GM18909 (cell line): Measurements from ENCODE around the gene MAFG.
A peak's percentile ranks its signal among the peaks of the same experiment; 100 is the strongest.

ENCODE experiments used
- ATAC-seq: cut with Tn5 transposase; IDR thresholded peaks from one replicate; pipeline ENCODE4 v1.9.1; 2021; ENCODE audit warnings: mild to moderate bottlenecking; ENCODE audit not compliant: unreplicated experiment, poor library complexity

MAFG gene

GRCh38 chr17:81912441-81913309, 14.9 kb downstream of the MAFG start:
- no peak for ATAC-seq

GRCh38 chr17:81911969-81912368, 15.6 kb downstream of the MAFG start:
- no peak for ATAC-seq

GRCh38 chr17:81911277-81911961, 16.1 kb downstream of the MAFG start, which contains the start of gene PCYT2:
Gene PCYT2, minus strand, starts transcription at chr17:81911399. Its CDS starts 44 bp downstream, at chr17:81911355.
- ATAC-seq: peak; percentile 73

GRCh38 chr17:81910840-81911276, 16.7 kb downstream of the MAFG start:
- peak; percentile 34 for ATAC-seq

- no peak for ATAC-seq
Observed at GRCh38 chr17:81909966-81910839, 17.3 kb downstream of the MAFG start.

GRCh38 chr17:81909231-81909630, 18.3 kb downstream of the MAFG start:
- no peak for ATAC-seq

- no peak for ATAC-seq
Observed at GRCh38 chr17:81908793-81909192, 18.7 kb downstream of the MAFG start.

GRCh38 chr17:81907219-81908145, 20.1 kb downstream of the MAFG start:
- ATAC-seq: no peak

- no peak for ATAC-seq
Observed at GRCh38 chr17:81906476-81907218, 20.9 kb downstream of the MAFG start.

GRCh38 chr17:81905993-81906392, 21.5 kb downstream of the MAFG start:
- no peak for ATAC-seq

GRCh38 chr17:81905424-81905875, 22.1 kb downstream of the MAFG start:
- no peak for ATAC-seq

GRCh38 chr17:81904600-81905423, 22.7 kb downstream of the MAFG start:
- ATAC-seq: no peak

- no peak for ATAC-seq
Observed at GRCh38 chr17:81903896-81904599, 23.5 kb downstream of the MAFG start.

- ATAC-seq: no peak
Observed at GRCh38 chr17:81903415-81903831, 24.1 kb downstream of the MAFG start.

- ATAC-seq: no peak
Observed at GRCh38 chr17:81902653-81903414, 24.7 kb downstream of the MAFG start.

GRCh38 chr17:81902023-81902652, 25.4 kb downstream of the MAFG start, which contains the start of gene NPB:
Gene NPB, plus strand, starts transcription at chr17:81902238. Its CDS starts 40 bp downstream, at chr17:81902278.
- ATAC-seq: no peak
